ENCODE measurements around the gene SSBP3. TPM values are rescaled to one million over a fixed set of nuclear protein-coding genes. Genes with fewer than 3 reads are reported as not detected.

The SSBP3 gene
- total and polyA plus RNA-seq, 9 of the 15 experiments (the other 6 are each of a cell fraction or from before 2014, with no cell fraction given) = 8.7 to 108 (median 33.8) TPM

- Histone ChIP-seq H2AFZ (ENCODE audit: low read depth, low read length) (no peak overlapping the region), H3K9me1 (ENCODE audit: control insufficient read depth, insufficient read depth, low read length) (peaks cover 9% of the 10 kb centered on the region), H3K27ac (ENCODE audit: extremely low read depth, low read depth, low read length) (no peak overlapping the region), H3K4me3 (no peak overlapping the region), H4K20me1 (replicated peaks; ENCODE audit: control insufficient read depth, insufficient read depth, low read length) (peaks cover 73% of the 10 kb centered on the region), H3K27me3 (ENCODE audit: control insufficient read depth in 2 of 2, insufficient read depth in 2 of 2, low read length in 2 of 2) (no peaks in the 10 kb centered on the region), H3K9ac (ENCODE audit: insufficient read depth in 1 of 2, low read depth in 2 of 2, low read length in 2 of 2) (no peak overlapping the region; a peak in 1 of 4 replicates), H3K79me2 (ENCODE audit: control insufficient read depth, insufficient read depth, low read length) (peaks cover 64% of the 10 kb centered on the region), H3K36me3 (ENCODE audit: control insufficient read depth, insufficient read depth, low read length) (peaks cover 26% of the 10 kb centered on the region; the same call in 2 of the 3 replicates), H3K9me3 (replicated peaks; ENCODE audit: control insufficient read depth, insufficient read depth, low read depth, low read length) (no peaks in the 10 kb centered on the region), H3K4me1 (replicated peaks in 1 of 2; ENCODE audit: control insufficient read depth in 2 of 2, insufficient read depth in 2 of 2, low read length in 2 of 2) (peaks cover 5 to 10% of the 10 kb centered on the region in 2 experiments; a peak in 4 of 5 replicates), H3K4me2 (ENCODE audit: insufficient read depth, low read length) (no peak overlapping the region)
- ChIA-PET CTCF (ENCODE audit: low intra/inter-chr PET ratio) (no interaction called here), POLR2A (interaction anchor here (1.0 to 1.4 kb wide), 4 partner anchors 9 to 21 kb away, joined by 3 to 6 read pairs (median 4); no protein-coding TSS in a partner anchor)
- ATAC-seq (no peak; the same call in none of the 3 replicates), DNase-seq (ENCODE audit: extremely low read depth in 1 of 4, low spot score in 3 of 4) (no peak), FAIRE-seq (no peak)
- intact Hi-C loops (cut with micrococcal nuclease) (no loop called here), in situ Hi-C loops (cut with MboI) (no loop called here)
- WGBS (ENCODE audit: insufficient coverage, low coverage, missing lambda C conversion rate) = 81% methylated on average over 21 of the region's 21 CpGs
- BruUV-seq (replicated peaks) = no TSS peak
- TF ChIP-seq SP2 (IDR thresholded peaks at IDR 0.05; ENCODE audit: extremely low read depth, low read depth, low read length, poor library complexity, severe bottlenecking) = no peak
- no peak for TF ChIP-seq ZKSCAN8 (CRISPR knock-in tag; IDR thresholded peaks at IDR 0.05)
- TF ChIP-seq ZNF146 (CRISPR knock-in tag; IDR thresholded peaks at IDR 0.05; ENCODE audit: unreplicated experiment) = no peak
- TF ChIP-seq ZBTB33 (CRISPR knock-in tag; IDR thresholded peaks at IDR 0.05) = peak; percentile 57; the same call in 1 of the 2 replicates
- TF ChIP-seq, protein P1, sequence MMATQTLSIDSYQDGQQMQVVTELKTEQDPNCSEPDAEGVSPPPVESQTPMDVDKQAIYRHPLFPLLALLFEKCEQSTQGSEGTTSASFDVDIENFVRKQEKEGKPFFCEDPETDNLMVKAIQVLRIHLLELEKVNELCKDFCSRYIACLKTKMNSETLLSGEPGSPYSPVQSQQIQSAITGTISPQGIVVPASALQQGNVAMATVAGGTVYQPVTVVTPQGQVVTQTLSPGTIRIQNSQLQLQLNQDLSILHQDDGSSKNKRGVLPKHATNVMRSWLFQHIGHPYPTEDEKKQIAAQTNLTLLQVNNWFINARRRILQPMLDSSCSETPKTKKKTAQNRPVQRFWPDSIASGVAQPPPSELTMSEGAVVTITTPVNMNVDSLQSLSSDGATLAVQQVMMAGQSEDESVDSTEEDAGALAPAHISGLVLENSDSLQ (IDR thresholded peaks at IDR 0.05) = peak; percentile 44; the same call in 1 of the 2 replicates
- TF ChIP-seq SOX6 (IDR thresholded peaks at IDR 0.05) = peak; percentile 59
- TF ChIP-seq ESRRA (IDR thresholded peaks at IDR 0.05; ENCODE audit: borderline replicate concordance, low read depth) = no peak
- TF ChIP-seq HMG20A (CRISPR knock-in tag; conservative IDR thresholded peaks at IDR 0.05) = no peak
- no peak for TF ChIP-seq ZNF280B (CRISPR knock-in tag; IDR thresholded peaks at IDR 0.05)
- TF ChIP-seq TEAD1 (CRISPR knock-in tag; IDR thresholded peaks at IDR 0.05) = no peak
- no peak for TF ChIP-seq SMARCA4 (IDR thresholded peaks at IDR 0.05)
- no peak for TF ChIP-seq NCOA4 (IDR thresholded peaks at IDR 0.05; ENCODE audit: partially characterized antibody)
- no peak for TF ChIP-seq NCOA2 (IDR thresholded peaks at IDR 0.05; ENCODE audit: partially characterized antibody in 2 of 2)
- no peak for TF ChIP-seq MCM2 (IDR thresholded peaks at IDR 0.05; ENCODE audit: low read depth)
- TF ChIP-seq CREM (IDR thresholded peaks at IDR 0.05; ENCODE audit: low read depth) = 0 out of 2 replicates have a peak, but pooled peaks have one; percentile 12
- no peak for TF ChIP-seq SMARCC2 (IDR thresholded peaks at IDR 0.05; ENCODE audit: low read depth)
- TF ChIP-seq ZBTB17 (CRISPR knock-in tag; IDR thresholded peaks at IDR 0.05) = no peak
- TF ChIP-seq MEF2A (IDR thresholded peaks at IDR 0.05; ENCODE audit: control insufficient read depth, low read depth, low read length) = no peak
Measured at GRCh38 chr1:54332781-54333585, 73.2 kb downstream of the SSBP3 start.
